GM06990 (cell line): ENCODE results near the gene DLST.

Source experiments
- DNase-seq: peaks from one replicate; pipeline ENCODE4 v3.0.0-alpha.2; 2011; ENCODE audit not compliant: insufficient read length; ENCODE audit errors: extremely low read depth
- H3K27me3 ChIP-seq: replicated peaks from 2 replicates; pipeline ENCODE4 v1.6.0; 2011; ENCODE audit warnings: low read length; ENCODE audit not compliant: control insufficient read depth, insufficient read depth
- H3K36me3 ChIP-seq: 2 replicates; pipeline ENCODE4 v1.5.1; 2011; ENCODE audit warnings: low read length; ENCODE audit not compliant: control insufficient read depth, insufficient read depth
- H3K4me3 ChIP-seq: replicated peaks from 2 replicates; pipeline ENCODE4 v1.5.1; 2011; ENCODE audit warnings: low read depth, mild to moderate bottlenecking, control low read depth, low read length
- CTCF ChIP-seq: IDR thresholded peaks from 2 replicates; pipeline ENCODE4 v1.5.1; 2011; ENCODE audit warnings: low read length, control low read depth, mild to moderate bottlenecking, inconsistent platforms; ENCODE audit not compliant: insufficient read depth, poor library complexity, severe bottlenecking

Gene DLST

GRCh38 chr14:74935360-74935680 is 53.6 kb downstream of the DLST start:
- no peak for DNase-seq
- no peaks in the 10 kb centered on the region for H3K27me3 ChIP-seq
- H3K4me3 ChIP-seq = no peak overlapping the region
- TF ChIP-seq CTCF = no peak
- no peaks in the 10 kb centered on the region for H3K36me3 ChIP-seq

- H3K36me3 ChIP-seq = no peaks in the 10 kb centered on the region
- no peak for TF ChIP-seq CTCF
- no peaks in the 10 kb centered on the region for H3K27me3 ChIP-seq
- no peak for DNase-seq
- H3K4me3 ChIP-seq = no peak overlapping the region
Observed at GRCh38 chr14:74936151-74936550, 54.4 kb downstream of the DLST start.

GRCh38 chr14:74936731-74937130 is 55.0 kb downstream of the DLST start:
- Histone ChIP-seq H3K4me3 (no peak overlapping the region), H3K27me3 (no peaks in the 10 kb centered on the region), H3K36me3 (no peaks in the 10 kb centered on the region)
- no peak for DNase-seq
- TF ChIP-seq CTCF = no peak

GRCh38 chr14:74937171-74937570 is 55.5 kb downstream of the DLST start:
- Histone ChIP-seq H3K27me3 (no peaks in the 10 kb centered on the region), H3K36me3 (no peaks in the 10 kb centered on the region), H3K4me3 (no peak overlapping the region)
- DNase-seq = no peak
- no peak for TF ChIP-seq CTCF

GRCh38 chr14:74938531-74939495 is 57.1 kb downstream of the DLST start:
- no peak for DNase-seq
- H3K27me3 ChIP-seq = no peaks in the 10 kb centered on the region
- TF ChIP-seq CTCF = no peak
- no peaks in the 10 kb centered on the region for H3K36me3 ChIP-seq
- no peak overlapping the region for H3K4me3 ChIP-seq
